GM12878 (cell line): Measurements from ENCODE around the gene SLF2. TPM values are rescaled to one million over a fixed set of nuclear protein-coding genes. Genes with fewer than 3 reads are reported as not detected.
A peak's percentile ranks its signal among the peaks of the same experiment; 100 is the strongest.

Source experiments
- ATAC-seq: fragments of 200-7000 bp; cut with Tn5 transposase; 3 replicates; pipeline ENCODE4 v1.9.1; 2020; ENCODE audit warnings: mild to moderate bottlenecking, moderate library complexity
- BruUV-seq: library from RNA; stranded (reverse); fragments of 400-500 nt; replicated peaks from 2 replicates; lab custom pipeline; 2021; lab: Mats Ljungman, UMichigan
- CTCF ChIA-PET: fragments of 300-600 bp; sonication (Branson Sonifier 250); formaldehyde crosslinking; extraction: SDS; loops from one replicate; lab custom pipeline; 2021; ENCODE audit warnings: inconsistent platforms; lab: Yijun Ruan, JAX
- POLR2A ChIA-PET: fragments of 350-600 bp; formaldehyde crosslinking; extraction: SDS; loops from one replicate; lab custom pipeline; 2021; ENCODE audit warnings: inconsistent platforms; lab: Charles Lee
- RAD21 ChIA-PET: fragments of 300-600 bp; sonication (Branson Sonifier 250); formaldehyde crosslinking; loops from one replicate; lab custom pipeline; 2023; ENCODE audit warnings: antibody characterized with exemption; ENCODE audit not compliant: unreplicated experiment; lab: Charles Lee
- SMC1A ChIA-PET: fragments of 300-600 bp; sonication (Branson Sonifier 250); formaldehyde crosslinking; loops from one replicate; lab custom pipeline; 2023; ENCODE audit not compliant: unreplicated experiment, uncharacterized antibody; lab: Charles Lee
- DNase-seq: peaks from one replicate; pipeline ENCODE4 v3.0.0-alpha.2; 2011; ENCODE audit warnings: low read depth, low spot score
- FAIRE-seq: peaks from 3 replicates; lab custom pipeline; 2011; peaks lifted over from hg19 to GRCh38; lab: Jason Lieb, UNC
- H2AFZ ChIP-seq: 2 replicates; pipeline ENCODE4 v1.6.0; 2011; ENCODE audit warnings: low read depth, low read length, control low read depth; ENCODE audit not compliant: control insufficient read depth
- H3K27ac ChIP-seq: 2 replicates; pipeline ENCODE4 v1.5.1; 2011; ENCODE audit warnings: control low read depth; ENCODE audit not compliant: control insufficient read depth, insufficient read depth
- H3K27me3 ChIP-seq, 2 experiments: replicated peaks in 1 of 2; 2 replicates each; pipeline versions ENCODE4 v1.6.0 to v1.6.1; 2011; ENCODE audit warnings: low read length in 1 of 2; ENCODE audit not compliant: control insufficient read depth in 2 of 2, insufficient read depth in 2 of 2
- H3K36me3 ChIP-seq, 2 experiments: 2 replicates each; pipeline ENCODE4 v1.5.1; 2011; ENCODE audit warnings: low read length in 1 of 2; ENCODE audit not compliant: control insufficient read depth in 2 of 2, insufficient read depth in 2 of 2
- H3K4me1 ChIP-seq: 2 replicates; pipeline ENCODE4 v1.6.1; 2011; ENCODE audit warnings: mild to moderate bottlenecking, low read length, moderate library complexity, mixed read lengths; ENCODE audit not compliant: control insufficient read depth, insufficient read depth
- H3K4me2 ChIP-seq: 2 replicates; pipeline ENCODE4 v1.6.0; 2011; ENCODE audit warnings: control low read depth; ENCODE audit not compliant: control insufficient read depth, insufficient read depth
- H3K4me3 ChIP-seq: fragments of 200-600 bp; sonication (generic); 2 replicates; pipeline ENCODE4 v1.5.1; 2016
- H3K79me2 ChIP-seq: 2 replicates; pipeline ENCODE4 v1.6.0; 2011; ENCODE audit warnings: low read length; ENCODE audit not compliant: control insufficient read depth, insufficient read depth
- H3K9ac ChIP-seq: 2 replicates; pipeline ENCODE4 v1.8.0; 2011; ENCODE audit warnings: low read length, control low read depth, mixed read lengths; ENCODE audit not compliant: control insufficient read depth, insufficient read depth
- H3K9me3 ChIP-seq: replicated peaks from 3 replicates; pipeline ENCODE4 v1.5.1; 2011; ENCODE audit warnings: mild to moderate bottlenecking, low read length; ENCODE audit not compliant: control insufficient read depth, insufficient read depth
- H4K20me1 ChIP-seq: 2 replicates; pipeline ENCODE4 v1.6.0; 2011; ENCODE audit not compliant: control insufficient read depth, insufficient read depth
- ASH2L ChIP-seq: fragments of 300-600, 200-600 bp; sonication (generic); IDR thresholded peaks from 2 replicates; pipeline ENCODE4 v1.6.1; 2017; ENCODE audit warnings: low read depth, mild to moderate bottlenecking, borderline replicate concordance
- BACH1 ChIP-seq: fragments of 450-650 bp; IDR thresholded peaks from 2 replicates; pipeline ENCODE4 v1.6.1; 2017; ENCODE audit warnings: mild to moderate bottlenecking, borderline replicate concordance
- BMI1 ChIP-seq: fragments of 450-650 bp; IDR thresholded peaks from 2 replicates; pipeline ENCODE4 v1.6.1; 2016; ENCODE audit warnings: mild to moderate bottlenecking, moderate library complexity, borderline replicate concordance
- EGR1 ChIP-seq, 2 experiments: IDR thresholded peaks; 1 replicate in 1 of 2; 2 replicates in 1 of 2; pipeline ENCODE4 v1.6.1; 2011 to 2012; ENCODE audit warnings: low read depth in 2 of 2, low read length in 2 of 2, borderline replicate concordance in 1 of 2, mild to moderate bottlenecking in 1 of 2, moderate library complexity in 1 of 2
- GATAD2B ChIP-seq: fragments of 450-650 bp; conservative IDR thresholded peaks from 2 replicates; pipeline ENCODE4 v1.6.1; 2017; ENCODE audit warnings: low read depth, mild to moderate bottlenecking, moderate library complexity
- LARP7 ChIP-seq: fragments of 450-650 bp; IDR thresholded peaks from 2 replicates; pipeline ENCODE4 v1.6.1; 2017; ENCODE audit warnings: mild to moderate bottlenecking
- NFYB ChIP-seq: IDR thresholded peaks from 2 replicates; pipeline ENCODE4 v1.6.1; 2011; ENCODE audit warnings: low read depth, mild to moderate bottlenecking, low read length, improper control_type of control experiment, moderate library complexity; ENCODE audit not compliant: insufficient read depth
- NKRF ChIP-seq: fragments of 450-650 bp; conservative IDR thresholded peaks from 2 replicates; pipeline ENCODE4 v1.6.1; 2017; ENCODE audit warnings: mild to moderate bottlenecking, moderate library complexity
- PML ChIP-seq: IDR thresholded peaks from 2 replicates; pipeline ENCODE4 v1.6.1; 2012; ENCODE audit warnings: low read length, inconsistent platforms
- RBBP5 ChIP-seq: fragments of 200-600 bp; sonication (generic); conservative IDR thresholded peaks from 2 replicates; pipeline ENCODE4 v1.6.1; 2016
- SP1 ChIP-seq: IDR thresholded peaks from one replicate; pipeline ENCODE4 v1.6.1; 2011; ENCODE audit warnings: low read depth, low read length
- SRF ChIP-seq, 2 experiments: IDR thresholded peaks; 2 replicates each; pipeline ENCODE4 v1.6.1; 2011; ENCODE audit warnings: low read depth in 2 of 2, low read length in 2 of 2, mild to moderate bottlenecking in 1 of 2, moderate library complexity in 1 of 2
- STAT1 ChIP-seq: fragments of 450-650 bp; conservative IDR thresholded peaks from 2 replicates; pipeline ENCODE4 v1.6.1; 2014; ENCODE audit warnings: antibody characterized with exemption, mild to moderate bottlenecking
- WRNIP1 ChIP-seq: IDR thresholded peaks from 2 replicates; pipeline ENCODE4 v1.6.1; 2011; ENCODE audit warnings: low read depth, low read length, improper control_type of control experiment, borderline replicate concordance
- YBX1 ChIP-seq: fragments of 450-650 bp; IDR thresholded peaks from 2 replicates; pipeline ENCODE4 v1.6.1; 2016; ENCODE audit warnings: antibody characterized with exemption
- ZNF217 ChIP-seq: fragments of 450-650 bp; IDR thresholded peaks from 2 replicates; pipeline ENCODE4 v1.6.1; 2017; ENCODE audit warnings: antibody characterized with exemption, mild to moderate bottlenecking
- WGBS: methylation state at CpG from one replicate; pipeline ENCODE4 v1.1.6; 2016; ENCODE audit warnings: low lambda C conversion rate; ENCODE audit not compliant: insufficient replicate concordance, insufficient coverage; ENCODE audit errors: missing lambda C conversion rate; 5-methylcytosine and 5-hydroxymethylcytosine counted together
- in situ Hi-C: fragments of 300-500 bp; cut with MboI; formaldehyde crosslinking; loops from 9 replicates; pipeline ENCODE4 v1.14.3; 2018; ENCODE audit warnings: mixed read lengths
- intact Hi-C: fragments of 100-400 bp; cut with micrococcal nuclease; formaldehyde crosslinking; loops from one replicate; pipeline ENCODE4 v1.14.2; 2022; ENCODE audit not compliant: unreplicated experiment
- polyA plus RNA-seq, 11 experiments: library from polyadenylated mRNA; depleted of rRNA in 4 of 11; unstranded in 6 of 11; stranded (reverse) in 5 of 11; fragments of >200 nt; fragmentation: Nextera tagmentation in 4 of 11; fragmentation: Illumina TruSeq in 1 of 11; extraction: Ambion mirVana in 4 of 11; extraction: Trizol in 1 of 11; gene quantifications; 1 replicate in 1 of 11; 2 replicates in 10 of 11; pipeline versions ENCODE4 v1.2.1 to v1.2.3, GENCODE V29; 2011 to 2016; ENCODE audit warnings: inconsistent platforms in 2 of 11, missing spikeins in 2 of 11, low read depth in 1 of 11
- total RNA-seq, 4 experiments: library from RNA; depleted of rRNA in 3 of 4; stranded (reverse); fragments of >200 nt in 3 of 4; fragmentation: Illumina TruSeq in 1 of 4; extraction: Trizol in 1 of 4; gene quantifications; 2 replicates each; pipeline versions ENCODE4 v1.2.1 to v1.2.3, GENCODE V29; 2013 to 2021
- TF ChIP-seq, protein P1 (sequence below): fragments of 450-650 bp; IDR thresholded peaks from 2 replicates; pipeline ENCODE4 v1.6.1; 2017; ENCODE audit warnings: mild to moderate bottlenecking, low read depth, inconsistent platforms; ENCODE audit not compliant: poor library complexity, severe bottlenecking
- TF ChIP-seq, protein P2 (sequence below): fragments of 450-650 bp; IDR thresholded peaks from 2 replicates; pipeline ENCODE4 v1.6.1; 2014; ENCODE audit warnings: mild to moderate bottlenecking

Gene SLF2
- total and polyA plus RNA-seq, 10 of the 15 experiments (the other 5 are each of a cell fraction or from before 2014, with no cell fraction given): 3.0 to 25.2 (median 17.9) TPM

GRCh38 chr10:100998183-100998990 is 85.6 kb downstream of the SLF2 start:
- ChIA-PET RAD21 (interaction anchor here (0.6 to 4.6 kb wide), 14 partner anchors 11 to 1249 kb away, joined by 3 to 26 read pairs (median 4); partner anchors contain the start of genes KAZALD1, MRPL43, PDZD7 and SFXN3), CTCF (interaction anchor here (0.6 to 5.7 kb wide), 29 partner anchors 8 to 997 kb away, joined by 3 to 91 read pairs (median 4); partner anchors contain the start of genes KAZALD1, MRPL43, PDZD7 and SEMA4G), POLR2A (interaction anchor here (0.6 to 3.8 kb wide), 10 partner anchors 12 to 491 kb away, joined by 3 to 23 read pairs (median 4); partner anchors contain the start of genes KAZALD1, MRPL43 and TWNK), SMC1A (interaction anchor here (1.4 to 2.0 kb wide), 4 partner anchors 12 to 43 kb away, joined by 4 to 9 read pairs (median 6); no protein-coding TSS in a partner anchor)
- Histone ChIP-seq H3K4me3 (peak overlapping the region; percentile 86), H3K9ac (peak overlapping the region; percentile 63), H3K36me3 (peaks cover 0 to 2% of the 10 kb centered on the region in 2 experiments; a peak in 2 of 4 replicates), H3K27me3 (no peaks in the 10 kb centered on the region), H4K20me1 (no peaks in the 10 kb centered on the region), H3K4me2 (peak overlapping the region; percentile 99), H3K4me1 (peaks cover 17% of the 10 kb centered on the region), H2AFZ (peak overlapping the region; percentile 90), H3K9me3 (no peaks in the 10 kb centered on the region), H3K79me2 (peaks cover 10% of the 10 kb centered on the region), H3K27ac (peak overlapping the region; percentile 88)
- no TSS peak for BruUV-seq
- DNase-seq: no peak
- peak; percentile 60 for ATAC-seq
- 9% methylated on average over 22 of the region's 25 CpGs for WGBS
- in situ Hi-C loops (no loop called here), intact Hi-C loops (loop anchor here (5.0 kb wide), 1 partner anchor 86 kb away; the partner anchor contains the start of gene SLF2)
- no peak for FAIRE-seq
- no peak for TF ChIP-seq ZNF217
- TF ChIP-seq WRNIP1: no peak
- no peak for TF ChIP-seq PML
- no peak for TF ChIP-seq ASH2L
- TF ChIP-seq, protein P1, sequence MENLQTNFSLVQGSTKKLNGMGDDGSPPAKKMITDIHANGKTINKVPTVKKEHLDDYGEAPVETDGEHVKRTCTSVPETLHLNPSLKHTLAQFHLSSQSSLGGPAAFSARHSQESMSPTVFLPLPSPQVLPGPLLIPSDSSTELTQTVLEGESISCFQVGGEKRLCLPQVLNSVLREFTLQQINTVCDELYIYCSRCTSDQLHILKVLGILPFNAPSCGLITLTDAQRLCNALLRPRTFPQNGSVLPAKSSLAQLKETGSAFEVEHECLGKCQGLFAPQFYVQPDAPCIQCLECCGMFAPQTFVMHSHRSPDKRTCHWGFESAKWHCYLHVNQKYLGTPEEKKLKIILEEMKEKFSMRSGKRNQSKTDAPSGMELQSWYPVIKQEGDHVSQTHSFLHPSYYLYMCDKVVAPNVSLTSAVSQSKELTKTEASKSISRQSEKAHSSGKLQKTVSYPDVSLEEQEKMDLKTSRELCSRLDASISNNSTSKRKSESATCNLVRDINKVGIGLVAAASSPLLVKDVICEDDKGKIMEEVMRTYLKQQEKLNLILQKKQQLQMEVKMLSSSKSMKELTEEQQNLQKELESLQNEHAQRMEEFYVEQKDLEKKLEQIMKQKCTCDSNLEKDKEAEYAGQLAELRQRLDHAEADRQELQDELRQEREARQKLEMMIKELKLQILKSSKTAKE: peak; percentile 33
- no peak for TF ChIP-seq STAT1
- TF ChIP-seq NKRF: no peak
- TF ChIP-seq YBX1: no peak
- no peak for TF ChIP-seq LARP7
- TF ChIP-seq SP1: no peak
- no peak for TF ChIP-seq GATAD2B
- TF ChIP-seq, protein P2, sequence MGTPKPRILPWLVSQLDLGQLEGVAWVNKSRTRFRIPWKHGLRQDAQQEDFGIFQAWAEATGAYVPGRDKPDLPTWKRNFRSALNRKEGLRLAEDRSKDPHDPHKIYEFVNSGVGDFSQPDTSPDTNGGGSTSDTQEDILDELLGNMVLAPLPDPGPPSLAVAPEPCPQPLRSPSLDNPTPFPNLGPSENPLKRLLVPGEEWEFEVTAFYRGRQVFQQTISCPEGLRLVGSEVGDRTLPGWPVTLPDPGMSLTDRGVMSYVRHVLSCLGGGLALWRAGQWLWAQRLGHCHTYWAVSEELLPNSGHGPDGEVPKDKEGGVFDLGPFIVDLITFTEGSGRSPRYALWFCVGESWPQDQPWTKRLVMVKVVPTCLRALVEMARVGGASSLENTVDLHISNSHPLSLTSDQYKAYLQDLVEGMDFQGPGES: no peak
- no peak for TF ChIP-seq BMI1
- peak in 1 of 2 experiments; percentile 45; a peak in 1 of 3 replicates for TF ChIP-seq EGR1 (IDR thresholded peaks at IDR 0.05; ENCODE audit: borderline replicate concordance in 1 of 2, low read depth in 2 of 2, low read length in 2 of 2)
- no peak for TF ChIP-seq RBBP5
- no peak for TF ChIP-seq SRF (IDR thresholded peaks at IDR 0.05; ENCODE audit: low read depth in 2 of 2, low read length in 2 of 2)
- peak; percentile 19; the same call in 1 of the 2 replicates for TF ChIP-seq BACH1
- no peak for TF ChIP-seq NFYB
